Mammary epithelial cell (primary cell): ENCODE measurements around the gene IFI27.

ENCODE experiments used
- CTCF ChIP-seq, 2 donors: IDR thresholded peaks in 1 of 2; conservative IDR thresholded peaks in 1 of 2; 2 replicates each; pipeline ENCODE4 v1.5.1; 2011 to 2012; ENCODE audit warnings: inconsistent platforms in 2 of 2, low read length in 2 of 2, mild to moderate bottlenecking in 2 of 2, control low read depth in 1 of 2, low read depth in 1 of 2; ENCODE audit not compliant: insufficient read depth in 1 of 2; ENCODE audit errors: extremely low read depth in 1 of 2
- EZH2 ChIP-seq: IDR thresholded peaks from 2 replicates; pipeline ENCODE4 v1.6.1; 2012; ENCODE audit warnings: low read length, inconsistent platforms, borderline replicate concordance

DNA sequence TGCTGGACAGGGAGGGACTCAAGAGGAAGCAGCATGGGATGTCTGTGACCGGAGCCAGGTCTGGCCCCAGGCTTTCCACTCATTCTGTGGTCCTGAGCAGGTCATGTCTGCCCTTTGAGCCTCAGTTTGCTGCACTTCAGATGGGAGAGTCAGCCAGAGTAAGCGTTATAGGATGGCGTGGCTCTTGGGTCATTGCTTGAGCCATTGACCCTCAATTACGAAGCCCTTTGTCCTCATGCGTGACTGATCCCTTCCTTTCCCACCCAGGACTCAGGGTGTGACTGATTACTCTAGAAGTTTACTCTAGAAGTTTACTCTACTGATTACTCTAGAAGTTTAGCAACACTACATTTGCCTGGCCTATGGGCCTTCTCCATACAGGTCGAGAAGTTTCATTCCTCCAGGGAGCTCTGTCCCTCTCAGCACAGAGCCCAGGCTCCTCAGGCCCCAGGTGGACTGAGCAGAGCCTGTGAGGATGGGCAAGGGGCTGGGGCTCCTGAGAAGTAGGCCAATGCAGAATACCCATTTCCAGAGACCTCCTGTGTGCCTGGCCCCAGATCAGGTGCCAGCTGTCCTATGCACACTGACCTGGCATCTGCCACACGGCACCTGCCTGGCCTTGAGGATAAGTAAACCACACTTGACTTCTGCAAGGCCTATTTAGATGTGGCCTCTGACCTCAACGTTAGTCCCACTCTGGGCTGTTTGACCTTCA, 7.6 kb upstream of the IFI27 start:
- TF ChIP-seq EZH2 (no peak), CTCF (conservative IDR thresholded peaks at IDR 0.05 in 1 of 2, IDR thresholded peaks at IDR 0.05 in 1 of 2; ENCODE audit: extremely low read depth in 1 of 2, insufficient read depth in 1 of 2, low read depth in 1 of 2, low read length in 2 of 2) (no peak)
